GM18861 (cell line): ENCODE results near the gene DR1.
A peak's percentile ranks its signal among the peaks of the same experiment; 100 is the strongest.

Source experiments
- ATAC-seq: cut with Tn5 transposase; IDR thresholded peaks from one replicate; pipeline ENCODE4 v1.9.1; 2021; ENCODE audit not compliant: unreplicated experiment

The DR1 gene

DNA sequence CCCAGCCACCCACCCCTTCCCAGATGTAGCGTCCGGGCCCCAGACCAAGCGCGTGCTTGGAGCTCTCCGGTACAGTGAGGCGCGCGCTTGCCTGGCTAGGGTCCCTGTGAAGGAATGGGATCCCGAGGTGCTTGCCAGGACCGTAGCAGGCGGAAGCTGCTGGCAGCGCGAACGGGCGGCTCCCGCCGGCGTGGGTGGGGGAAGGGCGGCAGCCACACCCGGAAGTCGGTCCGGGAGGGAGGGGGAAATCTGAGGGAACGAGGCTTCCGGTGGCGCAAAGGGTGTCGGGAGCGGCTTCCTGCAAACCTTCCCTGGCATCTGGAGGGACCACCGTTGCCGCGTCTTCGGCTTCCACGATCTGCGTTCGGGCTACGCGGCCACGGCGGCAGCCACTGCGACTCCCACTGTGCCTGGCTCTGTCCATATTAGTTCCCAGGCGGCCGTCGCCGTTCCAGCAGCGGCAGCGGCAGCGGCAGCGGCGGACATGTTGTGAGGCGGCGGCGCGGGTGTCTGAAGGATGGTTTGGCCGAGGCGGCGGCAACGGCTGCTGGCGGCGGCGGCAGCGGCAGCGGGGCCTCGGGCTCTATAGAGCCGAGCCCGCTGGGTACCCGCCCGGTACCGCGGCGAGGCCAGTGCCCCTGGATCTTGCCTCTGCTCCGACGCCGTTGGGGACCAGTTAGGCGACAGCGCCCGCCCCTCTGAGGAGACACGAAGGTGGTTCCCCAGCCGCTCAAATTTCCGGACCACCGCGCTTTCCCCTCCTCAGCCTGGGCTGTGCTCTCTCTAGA, at the start of gene DR1:
DR1 (plus strand) TSS at position 275 of the 788 bp plus-strand sequence. CDS start 739 bp downstream, outside the sequence.
- ATAC-seq: peak; percentile 59

DNA sequence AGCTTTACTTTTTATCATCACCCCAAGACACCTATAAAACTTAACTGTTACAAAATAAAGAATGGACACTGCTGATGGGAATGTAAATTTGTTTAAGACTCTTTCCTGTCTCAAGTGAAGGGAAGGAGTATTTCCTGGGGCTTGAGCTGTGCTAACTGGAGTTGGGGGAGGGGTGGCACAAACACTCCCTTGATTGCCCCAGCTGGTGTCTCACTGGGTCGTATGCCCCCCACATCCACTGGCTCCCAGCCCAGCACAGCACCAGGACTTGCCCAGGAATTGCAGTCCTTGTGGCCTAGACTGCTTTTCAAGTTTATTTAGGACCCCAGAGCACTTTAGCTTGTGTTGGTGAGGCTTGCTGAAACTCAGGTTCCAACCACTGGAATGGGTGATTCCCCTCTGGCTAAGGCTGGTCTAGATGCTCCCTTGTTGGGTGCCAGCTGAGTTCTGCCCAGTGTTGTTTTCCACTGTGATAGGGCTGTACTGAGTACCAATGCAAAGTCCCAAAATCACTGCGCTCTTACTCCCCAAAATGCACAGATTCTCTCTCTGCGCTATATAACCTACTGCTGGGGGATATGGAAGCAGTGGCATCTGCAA, 49.1 kb upstream of the DR1 start:
- no peak for ATAC-seq

DNA sequence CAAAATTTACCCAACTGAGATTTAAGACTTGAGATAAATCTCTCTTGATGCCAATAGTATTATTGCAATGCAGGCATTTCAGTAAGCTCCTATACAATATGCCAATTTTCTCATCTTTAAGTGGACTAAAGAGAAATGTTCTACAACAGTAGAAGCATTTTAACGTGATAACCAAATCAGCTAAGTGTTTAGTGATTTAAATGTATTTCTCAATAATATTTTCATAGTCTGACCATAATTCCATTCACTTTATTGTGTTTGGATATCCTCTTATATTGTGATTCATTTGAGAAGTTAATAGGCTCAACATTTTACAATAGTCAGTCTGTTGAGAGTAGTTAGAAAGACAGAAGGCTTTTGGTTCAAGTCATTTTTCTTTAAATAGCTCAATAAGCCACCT, 44.6 kb upstream of the DR1 start:
- no peak for ATAC-seq

DNA sequence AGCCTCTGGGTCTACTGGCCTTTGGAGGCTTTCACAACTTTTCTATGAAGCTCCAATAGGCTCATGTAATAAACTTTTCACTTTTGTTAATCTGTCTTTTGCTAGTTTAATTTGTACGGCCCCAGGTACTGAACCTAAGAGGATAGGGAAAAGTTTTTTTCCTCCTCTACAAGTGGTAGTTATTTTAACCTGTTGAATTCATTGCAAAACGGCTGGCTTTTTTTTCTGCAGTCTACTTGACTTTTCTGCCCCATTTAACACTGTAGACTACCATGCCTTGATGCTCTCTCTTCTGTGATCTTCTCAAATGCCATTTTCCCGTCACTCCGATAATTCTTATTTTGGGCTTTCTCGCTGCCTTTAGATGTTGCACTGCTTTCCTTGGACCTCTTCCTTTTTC, 43.6 kb upstream of the DR1 start:
- ATAC-seq: no peak

DNA sequence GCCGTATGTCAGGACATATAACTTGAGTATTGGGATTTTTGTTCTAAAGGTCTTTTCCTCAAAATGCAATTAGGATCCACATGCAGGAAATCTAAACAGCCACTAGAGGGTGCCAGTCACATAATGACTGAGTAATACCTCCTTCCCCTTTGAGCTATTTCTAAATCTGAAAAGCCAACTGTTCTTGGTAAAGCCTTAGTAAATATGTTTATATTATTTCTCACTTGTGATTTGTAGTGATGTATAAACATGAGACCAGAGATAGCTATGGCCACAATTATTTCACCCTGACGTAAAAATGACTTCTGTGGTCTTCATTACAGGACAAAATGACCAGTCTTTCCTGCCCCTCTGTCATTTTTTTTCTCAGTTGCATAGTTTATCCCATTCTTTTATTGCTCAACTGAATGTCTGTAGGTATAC, 41.0 kb upstream of the DR1 start:
- ATAC-seq: no peak

DNA sequence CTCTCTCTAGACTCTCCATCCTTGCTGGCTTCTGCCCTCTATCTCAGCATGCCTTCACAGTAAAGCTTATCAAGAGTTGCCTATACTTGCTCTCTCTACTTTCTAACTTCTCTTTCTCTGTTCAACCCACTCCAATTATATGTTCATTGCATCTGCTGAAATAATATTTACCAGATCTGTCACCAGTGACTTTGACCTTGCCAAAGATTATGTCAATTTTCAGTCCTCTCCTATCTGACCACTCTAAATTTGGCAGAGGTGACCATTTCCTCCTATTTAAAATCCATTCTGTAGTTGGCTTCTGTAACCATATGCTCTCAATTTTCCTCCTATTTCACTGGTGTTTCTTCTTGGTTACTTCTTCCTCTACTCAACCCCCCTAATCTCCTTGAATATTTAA, 38.8 kb upstream of the DR1 start:
- ATAC-seq: no peak

DNA sequence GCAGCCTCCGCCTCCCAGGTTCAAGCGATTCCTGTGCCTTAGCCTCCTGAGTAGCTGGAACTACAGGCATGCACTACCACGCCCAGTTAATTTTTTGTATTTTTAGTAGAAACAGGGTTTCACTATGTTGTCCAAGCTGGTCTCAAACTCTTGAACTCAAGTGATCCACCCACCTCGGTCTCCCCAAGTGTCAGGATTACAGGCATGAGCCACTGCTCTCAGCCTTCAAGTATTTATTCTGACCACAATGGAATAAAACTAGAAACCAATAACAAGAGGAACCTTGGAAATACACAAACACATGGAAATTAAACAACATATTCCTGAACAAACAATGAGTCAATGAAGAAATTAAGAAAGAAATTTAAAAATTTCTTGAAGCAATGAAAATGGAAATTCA, 32.7 kb upstream of the DR1 start:
- ATAC-seq: no peak

DNA sequence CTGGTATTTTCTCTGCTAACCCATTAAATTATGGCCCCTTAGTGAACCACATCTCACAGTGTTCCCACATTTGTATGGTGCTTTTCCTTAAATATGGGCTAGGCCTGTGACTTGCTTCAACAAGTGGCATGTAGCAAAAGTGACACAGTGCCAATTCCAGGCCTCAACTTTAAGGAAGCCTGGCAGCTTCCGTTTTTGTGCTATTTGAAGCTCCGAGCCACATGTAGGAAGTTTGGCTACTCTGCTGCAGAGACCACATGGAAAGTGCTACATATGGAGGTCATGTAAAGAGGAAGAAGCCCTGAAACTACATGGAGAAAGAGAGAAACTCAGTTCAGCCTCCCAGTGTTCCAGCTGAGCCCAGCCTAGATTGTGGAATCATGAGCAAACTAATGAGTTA, 28.5 kb upstream of the DR1 start:
- ATAC-seq: no peak

DNA sequence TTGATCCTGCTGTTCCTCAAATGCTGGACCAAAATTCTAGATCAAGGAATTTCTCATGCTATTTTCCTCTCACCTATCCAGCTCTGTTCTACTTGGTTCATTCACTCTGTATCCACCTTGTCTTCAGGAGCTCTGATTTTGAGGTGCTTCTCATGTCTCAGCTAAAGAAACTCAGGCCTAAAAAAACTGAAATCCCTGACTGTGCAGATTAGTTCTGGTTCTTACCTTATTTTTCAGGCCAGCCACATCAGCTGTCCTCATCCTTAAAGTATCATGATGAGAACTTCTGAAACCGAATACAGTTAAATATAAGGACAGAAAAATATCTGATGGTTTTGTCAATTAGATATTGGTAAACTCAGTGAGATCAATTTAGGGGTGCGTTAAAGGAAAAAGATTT, 27.8 kb upstream of the DR1 start:
- ATAC-seq: no peak

DNA sequence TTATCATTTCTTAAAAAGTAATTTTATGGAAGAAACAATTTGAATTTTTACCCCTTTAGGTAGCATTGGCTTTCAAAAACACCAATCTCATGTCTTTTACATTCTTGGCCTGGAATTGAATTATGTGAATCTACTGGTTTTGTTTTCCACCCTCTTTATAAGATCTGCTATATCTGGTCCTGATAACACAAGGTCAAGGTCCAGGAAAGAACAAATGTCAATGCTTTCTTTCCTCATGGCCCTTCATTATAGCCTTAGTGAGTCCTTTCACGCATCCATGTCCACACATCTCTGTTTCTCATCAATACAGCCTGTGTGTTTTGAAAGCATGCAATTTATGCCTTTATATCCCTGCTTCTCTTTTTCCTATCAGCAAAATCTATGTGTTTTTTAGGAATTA, 24.0 kb upstream of the DR1 start:
- no peak for ATAC-seq

DNA sequence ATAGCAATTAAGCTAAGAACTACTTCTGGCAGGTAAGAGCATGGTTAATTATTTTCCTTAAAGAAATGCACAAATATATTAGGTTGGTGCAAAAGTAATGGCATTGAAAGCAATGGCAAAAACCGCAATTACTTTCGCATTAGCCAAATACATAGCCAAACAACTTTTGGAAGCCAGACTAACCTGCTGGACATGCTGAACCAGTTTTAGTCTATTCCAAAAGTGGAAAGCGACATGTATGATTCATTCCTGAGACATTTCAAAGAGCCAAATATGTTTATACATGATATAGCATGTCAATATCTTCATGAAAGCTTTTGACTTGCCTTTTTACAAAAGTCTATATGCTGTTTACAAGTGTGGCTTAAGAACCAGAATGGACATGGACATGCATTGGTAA, 23.4 kb upstream of the DR1 start:
- ATAC-seq: no peak

DNA sequence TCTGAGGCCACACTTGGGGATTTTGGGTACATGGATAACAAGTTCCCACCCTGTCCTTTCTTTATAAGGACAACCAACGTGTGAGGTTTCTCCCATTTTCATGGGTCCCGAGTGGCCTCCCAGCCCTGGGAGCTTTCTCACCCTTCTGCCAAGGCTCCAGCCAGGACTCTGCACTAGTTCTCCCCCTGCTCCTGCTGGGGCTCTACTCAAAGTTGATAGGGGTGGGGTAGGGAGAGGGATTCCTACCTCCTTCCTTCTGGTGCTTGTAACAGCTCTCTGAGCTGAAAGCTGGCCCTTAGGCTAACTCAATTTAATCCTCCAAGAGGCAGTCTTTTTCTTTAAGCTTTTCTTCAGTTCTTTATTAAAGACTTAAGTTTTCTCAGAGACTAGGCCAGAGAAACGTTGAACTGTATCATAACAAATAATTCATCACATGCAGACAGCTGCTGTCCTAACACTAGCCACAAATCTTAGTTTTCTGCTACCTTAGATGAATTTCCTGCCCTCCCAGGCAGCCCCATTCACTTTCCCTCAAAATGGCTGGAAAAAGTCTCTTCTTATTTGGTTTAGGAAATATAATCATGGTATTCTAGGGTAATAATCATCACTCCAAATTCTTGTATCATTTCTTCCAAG, 22.4 kb upstream of the DR1 start:
- ATAC-seq: no peak

DNA sequence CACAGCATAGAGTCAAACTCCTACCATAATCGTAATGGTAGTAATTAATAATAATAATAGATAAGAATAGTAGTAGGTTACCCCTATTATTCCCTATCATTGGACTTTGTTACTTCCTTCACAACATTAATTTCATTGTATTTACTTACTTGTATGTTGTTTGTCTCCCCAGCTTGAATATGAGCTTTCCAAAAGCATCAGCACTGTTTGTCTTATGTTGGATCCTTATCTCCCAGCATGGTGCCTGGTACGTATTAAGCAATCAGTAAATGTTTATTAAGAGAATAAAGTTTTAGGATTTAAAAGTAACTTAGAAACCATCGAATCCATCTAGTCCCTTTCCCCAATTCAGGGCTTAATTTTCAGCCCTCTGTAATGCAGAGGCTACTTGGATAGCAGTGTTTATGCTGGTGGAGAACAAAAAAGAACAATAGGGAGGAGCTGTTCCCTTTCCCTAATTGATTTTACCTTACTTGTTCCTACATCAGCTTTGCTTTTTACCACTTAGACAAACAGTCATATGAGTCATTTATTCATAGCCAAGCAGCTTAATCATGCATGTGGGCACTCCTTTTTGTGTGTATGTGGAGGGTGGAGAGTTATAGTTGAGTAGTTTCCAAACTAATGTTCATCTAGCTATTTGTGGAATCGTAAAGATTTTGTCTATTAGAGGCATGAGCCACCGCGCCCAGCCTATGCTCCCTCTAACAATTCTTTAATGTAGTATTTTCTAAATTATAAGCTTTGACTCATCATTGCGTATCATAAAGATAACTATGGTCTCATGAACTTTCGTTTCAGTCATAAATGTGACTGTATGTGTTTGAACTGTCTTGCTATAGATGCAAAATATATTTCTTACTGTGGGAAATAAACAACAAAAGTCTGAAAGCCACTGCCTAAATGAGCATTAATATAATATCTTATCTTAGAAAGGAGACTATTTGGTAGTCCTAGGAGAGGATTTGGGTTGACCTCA, 20.9 kb upstream of the DR1 start:
- no peak for ATAC-seq

DNA sequence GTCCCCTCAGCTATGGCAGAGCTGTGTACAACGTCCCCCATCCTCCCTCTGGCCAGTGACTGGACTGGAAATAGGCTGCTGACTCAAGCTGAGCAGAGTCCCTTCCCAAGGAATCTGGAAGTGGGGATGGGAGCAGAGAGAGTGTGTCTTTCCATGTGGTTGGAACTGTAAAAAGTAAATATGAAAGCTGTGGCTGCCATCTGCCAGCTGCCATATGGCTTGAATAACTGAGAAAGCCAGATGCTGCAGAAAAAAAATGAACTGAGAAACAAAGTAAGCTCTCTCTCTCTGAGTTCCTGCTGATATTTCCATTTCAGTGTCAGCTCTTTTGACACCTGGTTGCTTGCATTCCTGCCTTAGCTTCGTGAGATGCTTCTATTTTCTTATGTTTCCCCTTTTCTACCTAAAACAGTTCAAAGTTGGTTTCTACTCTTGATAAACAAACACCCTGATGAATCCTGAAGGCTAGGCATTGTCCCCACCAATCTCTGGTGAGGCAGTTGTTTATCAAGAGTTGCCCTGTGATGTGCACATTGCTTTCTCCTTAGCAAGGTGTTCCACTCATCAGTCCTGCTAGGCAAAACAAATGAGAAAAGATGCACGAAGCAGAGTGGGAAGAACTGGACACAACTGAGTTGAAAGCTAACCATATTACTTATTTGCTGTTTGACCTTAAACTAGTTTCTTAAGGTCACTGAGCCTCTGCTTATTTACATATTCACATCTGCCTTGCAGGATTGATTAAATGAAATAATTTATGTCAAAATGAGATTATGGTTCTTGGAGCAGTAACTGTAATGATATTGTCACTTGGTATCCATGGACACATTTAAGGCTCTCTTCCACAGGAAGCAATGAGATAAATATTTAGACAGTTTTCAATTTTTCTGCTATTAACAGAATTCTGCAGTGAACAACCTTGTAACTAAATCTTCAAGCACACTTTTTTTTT, 16.6 kb upstream of the DR1 start:
- no peak for ATAC-seq

DNA sequence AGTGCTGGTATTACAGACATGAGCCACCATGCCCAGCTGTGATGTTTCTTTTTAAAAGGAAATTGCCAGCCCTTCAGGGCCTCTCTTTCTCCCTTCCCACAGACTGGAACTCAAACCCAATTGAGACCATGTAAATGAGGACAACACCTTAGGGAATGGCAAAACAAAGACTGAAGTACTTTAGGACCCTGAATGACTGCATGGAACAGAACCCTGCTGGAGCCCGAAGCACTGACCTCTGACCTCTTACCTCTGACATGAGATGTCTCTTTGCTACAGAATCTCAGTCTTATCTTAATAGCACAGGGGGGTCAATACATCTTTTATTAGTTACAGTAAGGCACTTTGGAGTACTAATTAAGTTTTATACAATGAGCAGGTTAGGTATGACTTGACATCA, 15.5 kb upstream of the DR1 start:
- no peak for ATAC-seq

DNA sequence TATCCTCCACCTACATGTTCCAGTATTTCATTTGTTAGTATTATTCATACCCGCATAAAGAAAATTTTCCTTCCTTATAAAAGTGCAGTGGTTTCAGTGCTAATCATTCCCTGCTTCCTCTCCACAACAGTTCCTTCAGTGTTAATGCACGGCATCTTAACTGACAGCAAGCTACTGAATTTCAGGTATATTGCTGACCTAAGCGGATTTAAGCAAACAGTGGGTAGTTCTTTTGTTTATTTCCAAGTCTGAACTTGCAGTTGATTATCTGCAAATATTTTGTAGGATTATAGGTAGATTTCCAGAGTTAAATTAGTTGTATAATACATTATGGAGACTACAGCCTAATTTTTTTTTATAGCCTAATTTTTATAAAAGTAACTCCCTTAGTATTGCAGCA, 15.1 kb upstream of the DR1 start:
- no peak for ATAC-seq

DNA sequence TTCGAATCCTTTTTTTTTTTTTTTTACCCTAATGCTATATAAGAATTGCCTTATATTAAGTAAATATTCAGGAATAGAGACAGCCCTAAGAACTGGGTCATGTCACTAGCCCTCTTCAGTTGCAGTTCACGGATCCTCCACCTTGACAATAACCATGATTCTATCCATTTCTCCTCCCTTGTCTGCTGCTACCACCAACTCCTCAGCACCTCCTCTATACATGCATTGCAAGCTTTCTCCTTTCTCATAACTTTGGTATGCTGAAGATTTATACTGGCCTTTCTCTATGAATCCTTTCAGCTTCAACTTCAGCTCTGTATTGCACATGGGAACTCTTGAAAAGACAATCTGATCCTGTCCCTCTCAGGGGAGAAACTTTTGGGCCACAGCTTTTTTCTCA, 14.3 kb upstream of the DR1 start:
- no peak for ATAC-seq

DNA sequence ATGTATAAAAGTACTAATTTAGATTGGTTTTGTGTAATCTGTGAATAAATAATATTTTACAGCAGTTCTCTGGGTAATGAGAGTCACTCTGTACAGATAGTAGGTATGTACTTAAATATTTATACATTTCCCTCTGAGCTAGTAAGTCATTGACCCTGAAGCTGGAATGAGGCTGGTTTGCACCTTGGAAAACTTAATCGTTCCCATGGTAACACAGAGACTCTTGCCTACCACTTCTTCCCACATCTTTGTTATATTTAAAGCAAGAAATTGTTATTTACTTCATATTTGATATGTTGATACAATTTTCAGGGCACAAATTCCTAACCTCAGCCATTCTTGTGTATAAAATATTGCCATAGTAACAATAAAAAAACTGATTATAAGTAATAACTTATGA, 13.3 kb upstream of the DR1 start:
- no peak for ATAC-seq

DNA sequence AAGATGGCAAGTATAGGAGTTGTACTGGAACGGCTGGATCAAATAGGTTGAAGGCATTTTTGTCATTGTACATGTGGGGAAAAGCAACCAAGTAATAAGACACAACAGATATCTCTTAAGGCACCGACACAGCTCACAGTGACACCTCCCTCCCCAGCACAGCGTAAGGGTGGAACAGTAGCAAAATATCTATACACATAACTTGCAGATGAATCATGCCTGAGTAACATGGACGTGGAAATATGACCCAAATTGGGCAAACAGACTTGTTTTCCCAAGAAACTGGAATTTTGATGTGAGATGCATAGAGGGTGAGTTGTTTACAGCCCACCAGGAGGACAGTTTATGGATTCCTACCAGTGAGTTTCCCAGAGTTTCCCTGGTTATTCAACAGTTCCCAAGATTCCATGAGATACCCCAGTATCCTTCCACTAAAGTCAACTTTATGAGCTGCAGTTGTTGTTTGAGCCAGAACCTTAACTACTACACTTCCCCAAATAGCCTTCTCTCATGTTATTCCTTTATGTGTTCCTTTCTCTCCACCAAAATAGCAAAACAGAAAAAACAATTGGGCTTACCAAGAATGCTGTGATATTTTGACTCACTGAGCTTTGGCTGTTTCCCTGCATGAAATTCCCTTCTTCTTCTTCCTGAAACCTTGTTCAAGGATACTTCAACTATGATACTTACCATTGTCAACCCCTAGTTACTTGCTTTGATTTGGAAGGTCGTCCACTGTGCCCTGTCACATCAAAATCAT, 7.1 kb upstream of the DR1 start:
- no peak for ATAC-seq
